PC-3 (cell line): ENCODE data around the gene XPR1.
"Not testable (repeated sequence)": the region's sequence is repeated elsewhere in the genome, so short reads cannot be mapped to it uniquely, and the experiment has no call there.

Source experiments
- EZH2 ChIP-seq: fragments of 300-600 bp; sonication (generic); IDR thresholded peaks from one replicate; pipeline ENCODE4 v1.6.1; 2017; ENCODE audit warnings: antibody characterized with exemption, mild to moderate bottlenecking, low read length; ENCODE audit not compliant: unreplicated experiment
- EZH2phosphoT487 ChIP-seq: fragments of 300-600 bp; sonication (generic); IDR thresholded peaks from 2 replicates; pipeline ENCODE4 v1.6.1; 2018; ENCODE audit warnings: mild to moderate bottlenecking, antibody characterized with exemption, low read length, borderline replicate concordance
- TF ChIP-seq, protein P1 (sequence below): fragments of 300-600 bp; sonication (generic); conservative IDR thresholded peaks from 2 replicates; pipeline ENCODE4 v1.5.1; 2017; ENCODE audit warnings: antibody characterized with exemption, low read depth, mild to moderate bottlenecking, low read length

DNA sequence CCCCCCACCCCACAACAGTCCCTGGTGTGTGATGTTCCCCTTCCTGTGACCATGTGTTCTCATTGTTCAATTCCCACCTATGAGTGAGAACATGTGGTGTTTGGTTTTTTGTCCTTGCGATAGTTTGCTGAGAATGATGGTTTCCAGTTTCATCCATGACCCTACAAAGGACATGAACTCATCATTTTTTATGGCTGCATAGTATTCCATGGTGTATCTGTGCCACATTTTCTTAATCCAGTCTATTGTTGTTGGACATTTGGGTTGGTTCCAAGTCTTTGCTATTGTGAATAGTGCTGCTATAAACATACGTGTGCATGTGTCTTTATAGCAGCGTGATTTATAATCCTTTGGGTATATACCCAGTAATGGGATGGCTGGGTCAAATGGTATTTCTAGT, 51.3 kb downstream of the XPR1 start:
- TF ChIP-seq, protein P1, sequence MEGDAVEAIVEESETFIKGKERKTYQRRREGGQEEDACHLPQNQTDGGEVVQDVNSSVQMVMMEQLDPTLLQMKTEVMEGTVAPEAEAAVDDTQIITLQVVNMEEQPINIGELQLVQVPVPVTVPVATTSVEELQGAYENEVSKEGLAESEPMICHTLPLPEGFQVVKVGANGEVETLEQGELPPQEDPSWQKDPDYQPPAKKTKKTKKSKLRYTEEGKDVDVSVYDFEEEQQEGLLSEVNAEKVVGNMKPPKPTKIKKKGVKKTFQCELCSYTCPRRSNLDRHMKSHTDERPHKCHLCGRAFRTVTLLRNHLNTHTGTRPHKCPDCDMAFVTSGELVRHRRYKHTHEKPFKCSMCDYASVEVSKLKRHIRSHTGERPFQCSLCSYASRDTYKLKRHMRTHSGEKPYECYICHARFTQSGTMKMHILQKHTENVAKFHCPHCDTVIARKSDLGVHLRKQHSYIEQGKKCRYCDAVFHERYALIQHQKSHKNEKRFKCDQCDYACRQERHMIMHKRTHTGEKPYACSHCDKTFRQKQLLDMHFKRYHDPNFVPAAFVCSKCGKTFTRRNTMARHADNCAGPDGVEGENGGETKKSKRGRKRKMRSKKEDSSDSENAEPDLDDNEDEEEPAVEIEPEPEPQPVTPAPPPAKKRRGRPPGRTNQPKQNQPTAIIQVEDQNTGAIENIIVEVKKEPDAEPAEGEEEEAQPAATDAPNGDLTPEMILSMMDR = not testable (repeated sequence)
- TF ChIP-seq EZH2, EZH2phosphoT487: not testable (repeated sequence)
